GM19351 (cell line): ENCODE measurements around the gene IL12A.

Experiments used
- ATAC-seq: cut with Tn5 transposase; IDR thresholded peaks from one replicate; pipeline ENCODE4 v1.9.1; 2021; ENCODE audit warnings: mild to moderate bottlenecking, moderate library complexity; ENCODE audit not compliant: unreplicated experiment

Gene IL12A

DNA sequence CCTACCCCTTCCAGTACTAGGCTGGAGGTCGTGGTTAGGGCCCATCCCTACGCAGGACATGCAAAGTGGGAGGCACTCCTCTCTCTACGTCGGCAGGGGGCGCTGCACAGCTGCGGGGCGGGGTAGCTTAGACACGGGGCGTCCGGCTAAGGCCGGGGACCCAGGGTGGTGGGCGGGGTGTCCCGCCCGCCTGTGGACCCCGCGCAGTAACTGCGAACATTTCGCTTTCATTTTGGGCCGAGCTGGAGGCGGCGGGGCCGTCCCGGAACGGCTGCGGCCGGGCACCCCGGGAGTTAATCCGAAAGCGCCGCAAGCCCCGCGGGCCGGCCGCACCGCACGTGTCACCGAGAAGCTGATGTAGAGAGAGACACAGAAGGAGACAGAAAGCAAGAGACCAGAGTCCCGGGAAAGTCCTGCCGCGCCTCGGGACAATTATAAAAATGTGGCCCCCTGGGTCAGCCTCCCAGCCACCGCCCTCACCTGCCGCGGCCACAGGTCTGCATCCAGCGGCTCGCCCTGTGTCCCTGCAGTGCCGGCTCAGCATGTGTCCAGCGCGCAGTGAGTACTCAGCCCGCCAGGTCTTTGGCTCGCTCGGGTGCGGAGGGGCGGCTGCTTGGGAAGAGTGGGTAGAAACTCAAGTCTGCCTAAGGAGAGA is at the start of gene IL12A:
TSS of gene IL12A (plus strand) at position 219 of the 655 bp plus-strand sequence.
- peak; percentile 92 for ATAC-seq

DNA sequence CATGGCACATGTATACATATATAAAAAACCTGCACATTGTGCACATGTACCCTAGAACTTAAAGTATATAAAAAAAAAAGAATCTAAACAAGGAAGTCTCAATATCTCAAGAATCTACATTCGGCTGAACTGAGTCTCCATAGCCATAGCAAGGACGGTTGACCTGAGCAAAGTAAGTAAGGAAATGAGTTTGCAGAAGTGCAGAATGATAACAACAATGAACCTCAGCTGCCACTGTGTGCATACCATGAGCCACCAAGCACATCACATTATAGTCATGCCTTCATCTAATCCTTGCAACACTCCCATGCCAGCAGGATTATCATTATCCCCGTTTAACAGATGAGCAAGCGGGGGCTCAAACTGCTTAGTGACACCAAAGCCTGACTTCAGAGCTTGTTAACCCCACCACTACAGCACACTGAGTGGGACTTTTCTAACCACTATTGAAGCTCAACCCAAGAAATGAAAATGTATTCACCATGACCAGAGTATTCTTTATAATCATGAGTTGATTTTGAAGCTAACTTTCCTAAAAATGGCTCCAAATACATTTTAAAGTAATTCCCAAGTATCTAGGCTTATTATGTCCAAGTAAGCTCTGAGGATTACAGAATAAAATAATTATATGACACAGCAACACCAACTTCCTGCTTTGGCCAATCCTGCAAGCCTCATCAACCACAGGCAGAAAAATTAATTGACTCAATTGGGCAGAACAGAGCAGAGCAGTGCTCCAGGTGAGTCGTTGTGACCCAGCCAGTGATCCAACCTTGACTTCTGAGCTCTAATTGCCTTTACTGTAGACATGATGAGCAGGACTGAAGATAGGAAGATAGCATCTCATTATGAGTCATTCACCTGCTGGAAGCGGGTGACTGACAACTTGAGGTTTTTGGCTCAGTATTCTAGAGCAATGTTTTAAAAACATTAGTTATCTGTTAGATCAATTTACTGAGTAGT is 47.3 kb upstream of the IL12A start:
- peak; percentile 80 for ATAC-seq

DNA sequence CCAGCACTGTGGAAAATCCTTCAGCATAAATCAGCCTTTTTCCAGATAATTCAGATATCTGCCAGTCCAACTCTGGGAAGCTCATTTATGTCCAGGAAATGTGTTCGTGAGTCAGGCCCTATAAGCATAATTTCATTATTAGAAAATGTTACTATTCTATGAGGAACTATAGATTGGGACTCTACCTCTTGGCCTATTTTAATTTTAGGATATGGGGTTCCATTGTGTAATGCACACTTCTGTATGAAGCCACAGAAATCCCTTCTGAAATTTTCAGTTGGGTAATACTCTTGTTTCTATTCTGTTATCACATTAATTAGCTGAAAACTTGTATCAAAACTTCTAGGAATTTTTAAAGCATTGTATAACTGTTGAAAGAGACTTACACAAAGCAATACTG is 43.9 kb upstream of the IL12A start:
- no peak for ATAC-seq

- no peak for ATAC-seq
Observed at GRCh38 chr3:159945930-159946329, 42.7 kb upstream of the IL12A start.

DNA sequence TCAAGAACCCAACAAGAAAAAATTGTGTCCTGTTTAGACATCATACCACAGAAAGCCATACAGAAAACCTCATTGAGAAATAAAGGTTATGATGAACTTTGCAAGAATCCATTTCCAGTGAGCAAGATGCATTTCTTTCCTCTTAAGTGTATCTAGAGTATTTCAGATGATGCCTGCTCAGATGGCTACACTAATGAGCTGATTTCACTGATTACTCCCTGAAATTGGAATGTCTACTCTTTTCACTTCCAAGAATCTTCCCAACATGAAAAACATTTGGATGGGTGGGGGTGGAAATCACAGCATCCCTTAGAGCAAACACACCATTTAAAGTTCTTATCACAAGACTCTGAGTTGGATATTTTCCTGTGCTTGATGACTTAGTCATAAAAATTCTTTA is 41.4 kb upstream of the IL12A start:
- no peak for ATAC-seq

DNA sequence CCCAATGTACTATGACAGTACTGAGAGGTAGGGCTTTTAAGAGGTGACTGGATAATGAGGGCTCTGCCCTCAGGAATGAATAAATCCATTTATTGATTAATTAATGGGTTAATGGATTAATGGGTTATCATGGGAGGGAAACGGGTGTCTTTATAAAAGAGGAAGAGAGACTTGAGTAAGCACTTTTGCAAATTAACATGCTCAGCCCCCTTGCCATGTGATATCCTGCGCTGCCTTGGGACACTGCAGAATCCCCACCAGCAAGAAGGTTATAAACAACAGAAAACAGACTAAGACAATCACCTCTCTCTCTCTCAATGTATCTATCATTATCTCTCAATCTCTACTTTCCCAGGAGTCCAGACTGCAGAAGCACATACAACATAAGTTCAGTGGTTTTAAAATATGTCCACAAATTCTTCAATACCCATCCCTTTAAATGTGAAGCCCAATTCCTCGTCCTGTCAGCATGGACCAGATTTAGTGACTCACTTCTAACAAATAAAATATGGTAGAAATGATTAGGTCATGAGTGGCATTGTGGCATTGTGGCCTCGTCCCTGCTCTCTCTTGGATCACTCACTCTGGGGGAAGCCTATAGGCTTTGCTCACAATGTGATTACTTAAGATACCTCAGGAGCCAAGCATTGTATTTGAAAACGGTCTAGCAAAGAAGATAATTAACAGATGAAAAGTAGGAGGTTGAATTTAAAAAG is 40.0 kb upstream of the IL12A start:
- ATAC-seq = no peak

- peak; percentile 85 for ATAC-seq
Observed at GRCh38 chr3:159950156-159950898, 38.3 kb upstream of the IL12A start.

DNA sequence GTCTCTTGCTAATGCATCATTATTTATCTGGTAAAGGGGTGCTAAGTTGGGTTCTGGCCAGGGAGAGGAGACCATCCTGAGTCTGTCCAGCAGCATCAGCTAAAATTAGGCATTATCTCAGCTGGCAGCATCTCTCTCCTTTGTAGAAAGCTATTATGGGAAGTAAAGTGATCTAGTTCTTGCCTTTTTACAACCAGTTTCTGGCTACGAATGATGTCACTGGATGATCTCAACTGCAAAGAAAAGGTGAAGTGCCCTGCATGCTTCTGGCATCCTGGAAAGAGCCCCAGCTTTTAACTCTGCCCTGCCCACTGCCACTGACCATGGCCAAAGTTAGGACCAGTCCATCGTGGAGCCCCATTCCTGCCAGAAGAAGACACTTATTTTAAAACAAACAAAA is 37.1 kb upstream of the IL12A start:
- no peak for ATAC-seq

DNA sequence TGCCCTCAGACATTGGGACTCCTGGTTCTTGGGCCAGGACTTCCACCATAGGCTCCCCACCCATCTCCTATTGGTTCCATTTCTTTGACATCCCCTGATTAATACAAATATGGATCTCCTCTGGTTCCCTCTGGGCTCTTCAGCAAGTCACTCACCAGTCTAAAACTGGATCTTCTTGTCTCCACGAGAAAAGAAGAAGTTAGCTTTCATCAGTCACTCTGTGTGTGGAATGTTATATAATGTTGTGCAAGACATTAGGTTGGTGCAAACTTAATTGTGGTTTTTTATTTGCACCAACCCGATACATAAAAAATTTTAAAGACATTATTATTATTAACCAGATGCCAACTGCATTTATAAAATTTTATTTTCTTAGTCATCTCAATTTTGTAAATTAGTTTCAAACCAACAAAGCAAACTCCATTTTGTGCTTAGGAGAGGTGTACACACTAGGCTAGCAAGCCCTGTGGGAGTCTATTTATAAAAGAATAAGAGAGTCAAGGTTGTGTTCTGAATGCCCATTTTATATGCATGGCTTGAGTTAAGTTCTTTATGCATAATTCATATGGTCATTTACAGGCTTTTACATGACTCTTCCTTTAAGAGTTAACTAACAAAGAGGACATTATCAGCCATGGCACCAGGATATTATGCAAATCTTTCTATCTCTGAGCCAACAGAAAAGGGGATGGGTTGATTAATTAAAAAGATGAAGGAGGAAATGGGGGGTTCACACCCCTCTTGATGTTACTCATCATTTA is 35.1 kb upstream of the IL12A start:
- no peak for ATAC-seq

GRCh38 chr3:159960188-159961148 is 28.2 kb upstream of the IL12A start:
- no peak for ATAC-seq

- ATAC-seq = peak; percentile 99
Observed at GRCh38 chr3:159964166-159964973, 24.3 kb upstream of the IL12A start.

DNA sequence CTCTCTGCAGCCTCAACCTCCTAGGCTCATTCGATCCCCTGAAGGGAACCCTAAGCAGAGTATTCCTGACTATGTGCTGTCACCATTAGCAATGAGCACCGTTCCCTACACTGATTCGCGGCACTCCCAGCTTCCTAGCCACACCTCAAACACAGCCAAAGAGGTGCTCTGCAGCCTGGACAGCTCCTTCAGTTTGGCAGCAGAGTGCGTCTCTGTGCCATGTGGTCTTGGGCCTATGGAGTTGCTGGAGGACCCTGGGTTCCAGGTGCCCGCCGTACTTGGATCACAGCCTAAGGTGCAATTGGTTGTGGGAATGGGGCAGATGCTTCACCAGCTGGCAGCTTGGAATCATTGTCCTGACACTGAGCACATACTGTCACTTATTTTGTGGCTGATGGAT is 17.3 kb upstream of the IL12A start:
- ATAC-seq = no peak

GRCh38 chr3:159977295-159977694 is 11.3 kb upstream of the IL12A start:
- no peak for ATAC-seq

DNA sequence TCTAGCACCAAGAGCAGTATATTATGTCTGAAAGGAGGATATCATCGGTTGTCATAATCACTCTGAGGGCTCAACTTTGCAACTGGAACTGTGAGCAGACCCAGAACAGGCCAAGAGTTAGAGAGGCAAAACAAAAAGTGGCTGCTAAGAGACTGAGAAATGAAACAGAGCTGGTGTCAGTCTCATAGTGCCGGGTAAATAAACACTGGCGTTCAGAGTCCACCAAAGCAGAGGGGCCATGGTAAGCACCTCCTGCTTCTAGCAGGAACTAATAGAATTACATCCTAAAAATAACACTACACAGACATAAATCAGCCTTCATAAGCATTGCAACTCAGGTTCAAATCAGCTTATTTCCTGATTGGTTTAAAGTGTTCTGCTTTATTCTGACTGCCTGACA is 10.3 kb upstream of the IL12A start:
- ATAC-seq = peak; percentile 62

DNA sequence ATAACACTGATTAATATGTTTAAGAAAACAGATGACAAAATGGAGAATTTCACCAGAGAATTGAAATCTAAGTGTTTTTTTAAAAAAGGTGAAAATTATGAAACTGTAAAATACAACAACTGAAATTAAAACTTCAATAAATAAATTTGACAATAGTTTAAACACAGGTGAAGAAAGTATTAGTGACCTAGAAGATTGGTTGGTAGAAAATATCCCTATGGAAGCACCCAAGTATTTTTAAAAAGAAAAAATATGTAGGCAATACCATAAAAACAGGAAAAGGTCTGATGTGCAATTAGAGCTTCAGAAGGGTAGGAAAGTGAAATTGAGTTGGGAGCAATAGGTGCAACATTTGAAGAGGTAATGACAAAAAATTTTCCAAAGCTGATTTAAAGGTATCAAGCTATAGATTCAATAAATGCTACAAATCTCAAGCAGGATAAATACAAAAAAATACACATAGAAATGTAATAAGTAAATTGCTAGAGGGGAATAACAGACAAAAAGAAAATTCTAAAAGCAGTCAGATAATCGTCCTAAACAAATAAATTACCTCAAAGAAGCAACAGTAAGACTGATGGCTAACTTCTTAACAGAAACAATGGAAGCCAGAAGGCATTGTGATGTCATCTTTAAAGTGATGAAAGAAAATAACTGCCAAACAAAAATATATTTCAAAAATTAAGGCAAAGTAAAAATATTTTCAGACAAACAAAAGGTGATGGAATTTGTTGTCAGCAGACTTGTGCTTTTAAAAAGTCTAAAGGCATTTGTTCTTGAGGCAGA is 9.5 kb upstream of the IL12A start:
- ATAC-seq = no peak

GRCh38 chr3:159982442-159982974 is 6.1 kb upstream of the IL12A start:
- ATAC-seq = no peak

- no peak for ATAC-seq
Observed at GRCh38 chr3:159987291-159987711, 1.3 kb upstream of the IL12A start.
